HEK293 (cell line): ENCODE results near the gene IL4R.

Experiments used
- CTCF ChIA-PET: fragments of 350-600 bp; formaldehyde crosslinking; extraction: SDS; loops from one replicate; lab custom pipeline; 2021; ENCODE audit warnings: antibody characterized with exemption; lab: Yijun Ruan, JAX
- POLR2A ChIA-PET: fragments of 300-600 bp; formaldehyde crosslinking; extraction: SDS; loops from one replicate; lab custom pipeline; 2020; ENCODE audit warnings: antibody characterized with exemption, inconsistent platforms; lab: Yijun Ruan, JAX
- H3K27ac ChIP-seq: fragments of 200-500 bp; sonication (Bioruptor generic); 2 replicates; pipeline ENCODE4 v1.5.1; 2014; ENCODE audit warnings: low read depth, low read length, control low read depth, inconsistent platforms; ENCODE audit errors: extremely low read depth
- H3K36me3 ChIP-seq, 2 experiments: fragments of 200-500 bp in 1 of 2; sonication (Bioruptor generic) in 1 of 2; 1 replicate in 1 of 2; 2 replicates in 1 of 2; pipeline ENCODE4 v1.5.1; 2014 to 2017; ENCODE audit warnings: inconsistent platforms in 2 of 2, low read length in 2 of 2; ENCODE audit not compliant: control insufficient read depth in 2 of 2, insufficient read depth in 1 of 2
- H3K4me1 ChIP-seq: fragments of 200-500 bp; sonication (Bioruptor generic); 2 replicates; pipeline ENCODE4 v1.5.1; 2014; ENCODE audit warnings: mild to moderate bottlenecking, low read length, inconsistent platforms; ENCODE audit not compliant: control insufficient read depth, insufficient read depth
- H3K4me3 ChIP-seq: 2 replicates; pipeline ENCODE4 v1.5.1; 2011; ENCODE audit warnings: low read depth, mild to moderate bottlenecking, control low read depth, low read length, moderate library complexity
- H3K9me3 ChIP-seq: fragments of 200-500 bp; sonication (Bioruptor generic); 2 replicates; pipeline ENCODE4 v1.5.1; 2014; ENCODE audit warnings: low read depth, low read length, inconsistent platforms; ENCODE audit not compliant: control insufficient read depth, insufficient read depth
- GLI2 ChIP-seq: fragments of 450-650 bp; formaldehyde crosslinking; IDR thresholded peaks from 2 replicates; pipeline ENCODE4; 2017; ENCODE audit warnings: missing biosample characterization, missing genetic modification characterization, low read depth, borderline replicate concordance
- PRDM1 ChIP-seq: fragments of 450-650 bp; formaldehyde crosslinking; IDR thresholded peaks from 2 replicates; pipeline ENCODE4; 2016; ENCODE audit warnings: missing biosample characterization, missing genetic modification characterization
- REST ChIP-seq: fragments of 450-650 bp; formaldehyde crosslinking; IDR thresholded peaks from 2 replicates; pipeline ENCODE4 v1.5.1; 2016; ENCODE audit warnings: missing biosample characterization, missing genetic modification characterization
- SCRT2 ChIP-seq: fragments of 450-650 bp; formaldehyde crosslinking; IDR thresholded peaks from 2 replicates; pipeline ENCODE4 v1.5.1; 2016; ENCODE audit warnings: missing biosample characterization, missing genetic modification characterization
- ZBTB21 ChIP-seq: fragments of 450-650 bp; formaldehyde crosslinking; IDR thresholded peaks from 2 replicates; pipeline ENCODE4 v1.5.1; 2017; ENCODE audit warnings: missing biosample characterization, missing genetic modification characterization
- ZBTB8A ChIP-seq: fragments of 450-650 bp; formaldehyde crosslinking; IDR thresholded peaks from 2 replicates; pipeline ENCODE4 v1.5.1; 2016; ENCODE audit warnings: missing biosample characterization, missing genetic modification characterization
- ZFP69B ChIP-seq: fragments of 450-650 bp; formaldehyde crosslinking; IDR thresholded peaks from 2 replicates; pipeline ENCODE4 v1.5.1; 2016; ENCODE audit warnings: missing biosample characterization, missing genetic modification characterization
- ZNF26 ChIP-seq: fragments of 450-650 bp; formaldehyde crosslinking; IDR thresholded peaks from 2 replicates; pipeline ENCODE4 v1.5.1; 2016; ENCODE audit warnings: missing biosample characterization, missing genetic modification characterization
- ZNF423 ChIP-seq: fragments of 450-650 bp; formaldehyde crosslinking; IDR thresholded peaks from 2 replicates; pipeline ENCODE4 v1.5.1; 2016; ENCODE audit warnings: missing biosample characterization, missing genetic modification characterization
- ZNF433 ChIP-seq: fragments of 450-650 bp; formaldehyde crosslinking; IDR thresholded peaks from 2 replicates; pipeline ENCODE4 v1.5.1; 2016; ENCODE audit warnings: missing biosample characterization, missing genetic modification characterization, low read depth
- ZNF488 ChIP-seq: fragments of 450-650 bp; formaldehyde crosslinking; IDR thresholded peaks from 2 replicates; pipeline ENCODE4 v1.5.1; 2016; ENCODE audit warnings: missing biosample characterization, missing genetic modification characterization
- ZNF513 ChIP-seq: fragments of 450-650 bp; IDR thresholded peaks from 2 replicates; pipeline ENCODE4 v1.5.1; 2018; ENCODE audit warnings: missing biosample characterization, missing genetic modification characterization
- ZNF677 ChIP-seq: fragments of 450-650 bp; IDR thresholded peaks from 2 replicates; pipeline ENCODE4 v1.5.0; 2018; ENCODE audit warnings: missing biosample characterization, mild to moderate bottlenecking, missing genetic modification characterization, moderate library complexity

The IL4R gene

GRCh38 chr16:27305839-27306442, 7.8 kb upstream of the IL4R start:
- TF ChIP-seq ZNF513: peak; percentile 90
- no peak for TF ChIP-seq ZNF488 (tag by site-specific recombination)
- no peak for TF ChIP-seq ZNF26 (tag by site-specific recombination)
- no peak for TF ChIP-seq ZBTB21 (tag by site-specific recombination)
- TF ChIP-seq PRDM1 (tag by site-specific recombination): no peak
- no peak for TF ChIP-seq GLI2 (tag by site-specific recombination)
- no peak for TF ChIP-seq ZNF423
- no peak for TF ChIP-seq ZFP69B (tag by site-specific recombination)
- ChIA-PET CTCF (no interaction called here), POLR2A (interaction anchor here (0.9 kb wide), 1 partner anchor 102 kb away, joined by 3 read pairs; the partner anchor contains the start of gene KDM8)
- H3K4me1 ChIP-seq: no peaks in the 10 kb centered on the region
- no peaks in the 10 kb centered on the region for H3K9me3 ChIP-seq
- H3K27ac ChIP-seq: no peak overlapping the region
- no peaks in the 10 kb centered on the region for H3K36me3 ChIP-seq
- H3K4me3 ChIP-seq: no peak overlapping the region

GRCh38 chr16:27308792-27309191, 5.0 kb upstream of the IL4R start:
- TF ChIP-seq SCRT2: peak; percentile 47; the same call in 1 of the 2 replicates
- TF ChIP-seq ZNF433: no peak
- ChIA-PET CTCF (no interaction called here), POLR2A (no interaction called here)
- Histone ChIP-seq H3K4me1 (no peaks in the 10 kb centered on the region), H3K9me3 (no peaks in the 10 kb centered on the region), H3K36me3 (no peaks in the 10 kb centered on the region), H3K27ac (no peak overlapping the region), H3K4me3 (no peak overlapping the region)

GRCh38 chr16:27310576-27311447, 3.0 kb upstream of the IL4R start:
- H3K27ac ChIP-seq: no peak overlapping the region
- TF ChIP-seq REST (tag by site-specific recombination) (no peak), ZNF677 (tag by site-specific recombination) (no peak), ZBTB8A (no peak)
- H3K4me1 ChIP-seq: no peaks in the 10 kb centered on the region
- ChIA-PET POLR2A (interaction anchor here (0.6 kb wide), 1 partner anchor 9 kb away, joined by 3 read pairs; no protein-coding TSS in a partner anchor), CTCF (no interaction called here)
- no peak overlapping the region for H3K4me3 ChIP-seq
- H3K9me3 ChIP-seq: no peaks in the 10 kb centered on the region
- no peaks in the 10 kb centered on the region for H3K36me3 ChIP-seq
